NCI-H146 treated with DMSO at 0.1 percent for 48 hours (cell line): ENCODE data around the gene NRN1.
"Not testable (repeated sequence)": the region's sequence is repeated elsewhere in the genome, so short reads cannot be mapped to it uniquely, and the experiment has no call there.

Experiments used
- DNase-seq: peaks from one replicate; lab custom pipeline; 2025; ENCODE audit not compliant: unreplicated experiment; lab: John Stamatoyannopoulos, UW

NRN1 gene, protein sequence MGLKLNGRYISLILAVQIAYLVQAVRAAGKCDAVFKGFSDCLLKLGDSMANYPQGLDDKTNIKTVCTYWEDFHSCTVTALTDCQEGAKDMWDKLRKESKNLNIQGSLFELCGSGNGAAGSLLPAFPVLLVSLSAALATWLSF

DNA sequence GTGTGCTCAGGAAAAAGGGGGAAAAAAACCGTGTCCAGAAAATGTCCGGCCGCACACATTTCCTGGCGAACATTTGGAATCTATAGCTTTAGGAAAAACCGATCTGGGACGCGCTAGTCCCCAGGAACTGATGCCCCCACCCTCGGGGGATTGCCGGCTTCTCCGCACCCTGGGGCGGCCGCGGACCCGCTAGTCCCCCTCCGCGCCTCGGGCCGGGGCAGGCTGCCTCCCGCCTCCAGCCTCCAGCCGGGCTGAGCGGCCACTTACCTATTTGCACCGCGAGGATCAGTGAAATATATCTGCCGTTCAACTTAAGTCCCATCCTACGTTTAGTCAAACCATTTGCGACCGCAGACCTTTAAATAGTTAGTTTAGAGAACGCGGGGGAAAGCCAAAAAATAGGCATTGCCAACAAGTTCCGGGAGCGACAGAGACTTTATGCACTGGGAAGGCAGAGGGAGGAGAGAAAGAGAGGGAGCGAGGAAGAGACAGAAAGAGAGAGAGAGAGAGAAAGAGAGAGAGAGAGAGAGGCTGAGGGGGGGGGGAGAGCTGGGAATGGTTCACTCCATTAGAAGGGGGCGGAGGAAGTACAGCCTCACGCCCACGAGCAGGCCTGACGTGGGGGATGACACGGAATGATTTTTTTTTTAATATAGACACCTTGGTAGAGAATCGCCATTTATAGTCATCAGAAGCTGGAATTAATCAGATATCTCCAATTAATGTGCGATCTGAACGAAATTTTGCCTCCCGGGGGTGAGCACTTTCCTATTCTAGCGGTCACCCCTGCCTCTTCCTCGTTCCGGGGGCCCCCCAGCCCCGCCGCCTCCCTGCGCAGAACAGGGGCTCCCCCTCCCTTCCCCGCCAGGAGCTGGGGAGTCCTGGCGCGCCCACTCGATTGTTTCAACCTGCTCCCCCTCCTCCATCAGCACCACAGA, at the start of gene NRN1:
Gene NRN1, minus strand, starts transcription at position 498 of the 938 bp plus-strand sequence. Its CDS starts 176 bp downstream, at position 322.
- no peak for DNase-seq

DNA sequence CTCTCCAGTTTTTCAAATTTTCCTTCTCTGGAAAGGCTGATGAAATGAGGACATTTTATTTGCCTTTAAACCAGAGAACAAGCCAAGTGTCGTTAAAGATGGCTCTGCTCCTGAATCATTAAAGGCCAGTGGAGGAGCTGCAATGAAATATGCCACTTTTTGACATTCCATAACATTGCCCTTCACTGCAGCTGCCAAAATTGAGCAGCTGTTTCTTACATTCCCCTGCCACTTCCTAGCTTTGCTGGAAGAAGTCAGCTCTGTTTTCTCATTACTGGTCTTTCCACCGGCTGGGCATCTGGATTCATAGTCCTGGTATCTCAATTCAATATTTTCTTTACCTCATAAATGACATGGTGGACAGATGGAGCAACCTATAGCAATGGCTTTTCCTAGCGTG, 45.5 kb upstream of the NRN1 start:
- DNase-seq, result no peak

DNA sequence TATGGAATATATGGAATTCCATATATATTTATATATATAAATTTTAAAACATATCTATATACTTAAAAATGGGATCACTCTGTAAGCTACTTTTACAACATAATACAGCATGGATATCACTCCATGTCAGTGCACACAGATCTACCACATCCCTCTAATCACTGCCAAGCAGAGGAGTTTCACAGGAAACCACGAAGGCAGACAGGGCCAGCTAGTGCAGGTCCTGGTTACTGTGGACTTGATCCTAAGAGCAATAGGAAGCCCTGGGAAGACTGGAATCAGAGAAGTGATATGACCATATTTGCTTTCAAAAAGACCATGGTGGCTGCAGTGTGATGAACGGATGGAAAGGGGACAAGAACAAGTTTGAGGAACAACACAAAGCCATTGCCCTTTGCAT, 40.0 kb upstream of the NRN1 start:
- DNase-seq, result no peak

DNA sequence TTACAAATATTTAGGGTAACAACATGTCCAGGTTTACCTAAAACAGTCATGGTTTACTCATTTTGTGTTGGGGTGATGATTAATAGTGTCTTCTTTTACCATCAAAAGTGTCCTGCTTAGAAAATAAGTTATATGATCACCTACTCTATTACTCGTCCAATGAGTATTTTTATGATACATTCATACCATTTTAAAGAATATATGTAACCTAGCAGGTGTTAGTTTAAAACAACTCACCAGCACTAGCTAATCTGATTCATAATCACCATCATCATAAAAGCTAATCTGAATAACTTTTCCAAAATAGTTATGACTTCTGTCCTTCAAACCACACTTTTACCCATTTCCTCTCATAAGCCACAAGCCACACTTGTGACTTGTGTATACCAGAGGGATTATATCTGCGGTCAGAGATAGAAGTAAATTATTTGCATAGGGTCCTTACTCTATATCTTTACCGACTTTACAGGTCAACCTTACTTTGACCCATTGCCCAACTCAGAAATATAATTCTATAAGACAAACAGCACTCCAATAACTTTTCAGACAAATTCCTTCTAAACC, 33.3 kb upstream of the NRN1 start:
- DNase-seq, result no peak

DNA sequence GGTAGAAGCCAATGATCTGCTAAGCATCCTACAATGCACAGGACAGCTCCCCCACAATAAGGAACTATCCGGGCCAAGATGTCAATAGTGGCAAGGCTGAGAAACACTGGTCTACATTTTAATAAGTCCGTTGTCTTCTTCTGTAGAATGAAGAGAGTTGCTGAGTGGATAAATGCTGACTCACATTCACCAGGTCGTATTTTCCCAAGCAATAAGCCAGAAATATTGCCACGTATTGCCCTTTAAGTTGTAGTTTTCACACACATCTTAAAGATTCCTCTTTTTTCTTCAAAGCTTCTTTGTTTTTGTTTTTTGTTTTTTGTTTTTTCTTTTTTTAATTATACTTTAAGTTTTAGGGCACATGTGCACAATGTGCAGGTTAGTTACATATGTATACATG, 30.5 kb upstream of the NRN1 start:
- DNase-seq, result no peak

DNA sequence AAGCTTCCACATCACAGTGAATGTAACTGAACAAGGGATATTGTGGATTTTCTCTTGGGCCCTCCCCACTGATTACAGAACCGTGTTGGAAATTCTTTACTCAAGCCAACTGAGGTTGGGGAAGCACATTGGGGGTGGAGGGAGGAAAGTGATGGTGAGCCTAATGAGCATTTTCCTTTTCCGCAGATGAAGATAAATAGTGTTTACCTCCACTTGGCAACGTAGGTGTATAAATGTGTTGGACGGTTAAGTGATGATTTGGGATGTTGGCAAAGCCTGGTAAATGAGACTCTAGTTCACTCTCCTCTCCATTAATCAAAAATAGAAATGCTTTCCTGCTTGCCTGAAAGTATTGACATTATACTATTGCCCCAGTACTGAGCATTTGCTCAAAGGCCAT, 27.1 kb upstream of the NRN1 start:
- no peak for DNase-seq

DNA sequence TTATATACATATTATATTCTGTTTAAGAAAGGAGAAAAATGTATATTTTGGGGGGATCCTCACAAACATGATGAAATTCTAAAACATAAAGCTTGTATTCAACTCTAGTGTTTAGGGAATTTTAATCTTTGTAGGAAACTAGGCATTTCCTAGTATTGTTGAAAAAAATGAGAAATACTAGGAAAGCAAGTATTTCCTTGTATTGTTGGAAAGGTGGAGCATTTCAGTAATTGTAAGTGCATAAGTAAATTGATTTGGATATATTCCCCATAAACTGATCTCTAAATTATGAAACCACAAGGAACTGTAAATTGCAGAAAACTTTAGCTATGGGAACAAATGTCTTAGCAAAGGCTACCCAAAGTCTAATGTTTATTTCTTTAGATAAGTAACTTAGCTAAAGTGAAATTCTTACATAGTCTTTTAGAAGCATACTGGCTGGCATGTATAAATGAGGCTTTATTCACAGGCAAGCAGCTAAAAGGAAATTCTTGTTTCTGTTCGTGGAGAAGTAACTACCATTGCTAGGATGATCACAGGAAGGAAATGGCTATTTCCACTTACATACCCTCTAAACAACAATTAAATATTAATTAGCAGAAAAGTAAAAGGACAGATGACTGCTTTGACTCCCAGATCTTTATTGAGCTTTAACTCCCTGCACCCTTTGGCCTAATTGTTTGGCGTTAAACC, 19.9 kb upstream of the NRN1 start:
- DNase-seq, result no peak

DNA sequence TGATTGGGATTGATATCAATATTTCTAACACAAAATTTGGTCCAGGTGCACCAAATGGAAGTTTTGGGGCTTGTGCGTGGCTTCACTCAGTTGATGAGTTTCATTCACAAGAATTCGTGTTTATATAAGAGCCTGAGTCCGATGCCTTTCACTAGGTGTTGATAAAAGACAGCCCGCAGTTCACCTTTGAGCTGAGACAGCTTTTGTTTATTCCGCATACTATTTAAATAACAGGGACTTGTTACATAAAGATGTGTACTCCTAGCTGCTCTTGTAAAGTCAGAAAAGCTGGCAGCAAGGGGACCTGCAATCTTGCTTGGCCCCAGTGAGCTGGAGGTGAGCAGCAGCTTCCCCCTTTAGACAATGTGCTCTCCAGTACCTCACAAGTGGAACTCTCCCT, 19.0 kb upstream of the NRN1 start:
- no peak for DNase-seq

DNA sequence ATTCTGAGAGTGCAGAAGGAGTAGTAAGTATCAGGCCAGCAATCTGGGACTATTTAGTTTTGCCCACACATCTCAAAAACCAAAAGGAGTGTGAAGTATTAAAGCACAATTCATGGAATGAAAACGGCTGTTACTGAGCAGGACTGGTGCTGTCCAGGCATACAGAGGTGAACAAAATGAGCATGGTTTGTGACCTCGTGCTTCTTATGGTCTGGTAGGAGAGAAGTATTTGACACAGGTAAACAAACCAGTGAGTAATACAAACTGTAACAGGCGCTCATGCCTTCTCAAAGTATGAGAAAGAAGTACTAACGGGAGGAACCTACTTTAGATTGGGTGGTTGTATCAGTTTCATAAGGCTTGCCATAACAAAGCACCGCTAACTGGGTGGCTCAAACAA, 17.5 kb upstream of the NRN1 start:
- no peak for DNase-seq

DNA sequence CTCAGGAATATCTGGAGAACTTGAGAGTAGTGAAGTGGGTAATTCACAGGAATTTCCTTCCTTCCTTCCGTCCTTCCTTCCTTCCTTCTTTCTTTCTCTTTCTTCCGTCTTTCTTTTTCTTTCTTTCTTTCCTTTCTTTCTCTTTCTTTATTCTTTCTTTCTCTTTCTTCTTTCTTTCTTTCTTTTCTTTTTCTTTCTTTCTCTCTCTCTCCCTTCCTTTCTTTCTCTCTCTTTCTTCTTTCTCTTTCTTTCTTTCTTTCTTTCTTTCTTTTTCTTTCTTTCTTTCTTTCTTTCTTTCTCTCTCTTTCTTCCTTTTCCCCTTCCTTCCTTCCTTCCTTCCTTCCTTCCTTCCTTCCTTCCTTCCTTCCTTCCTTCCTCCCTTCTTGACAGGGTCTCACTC, 16.1 kb upstream of the NRN1 start:
- not testable (repeated sequence) for DNase-seq

DNA sequence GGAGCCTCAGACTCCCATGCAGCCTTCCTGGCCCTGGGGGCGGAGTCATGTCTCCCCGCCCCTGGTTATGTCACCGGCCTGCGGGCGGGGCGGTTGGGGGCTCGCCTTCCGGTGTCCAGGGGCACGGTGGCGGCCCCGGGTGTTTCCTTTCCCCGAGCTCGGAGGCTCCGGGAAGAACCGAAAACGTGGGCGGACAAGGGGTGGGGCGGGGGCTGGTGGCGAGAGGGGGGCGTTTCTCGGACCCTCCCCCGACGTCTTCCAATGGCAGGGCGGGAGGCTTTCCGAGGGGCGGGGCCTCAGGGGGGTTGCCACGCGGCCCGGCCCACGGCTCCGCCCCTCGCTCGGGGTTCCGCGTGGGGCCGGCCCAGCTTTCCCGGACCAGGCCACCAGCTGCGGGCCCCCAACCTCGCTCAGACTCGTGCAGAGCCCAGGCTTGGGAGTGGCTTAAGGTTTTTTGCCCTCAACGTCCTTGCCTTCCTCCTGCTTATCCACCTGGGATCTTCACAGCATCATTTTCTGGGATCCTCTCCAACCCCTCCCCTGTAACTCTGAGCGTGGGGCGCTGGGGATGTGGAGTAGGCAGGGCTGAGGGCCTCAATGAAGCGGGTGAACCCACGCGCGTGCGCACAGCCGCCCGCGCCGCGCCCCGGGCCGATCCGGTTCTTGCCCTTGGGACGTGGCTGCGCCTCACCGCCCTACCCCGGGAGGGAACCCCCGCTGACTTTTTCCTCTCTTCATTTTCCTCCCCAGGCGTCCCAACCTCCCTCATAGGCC, 2.1 kb upstream of the NRN1 start:
- DNase-seq, result no peak

DNA sequence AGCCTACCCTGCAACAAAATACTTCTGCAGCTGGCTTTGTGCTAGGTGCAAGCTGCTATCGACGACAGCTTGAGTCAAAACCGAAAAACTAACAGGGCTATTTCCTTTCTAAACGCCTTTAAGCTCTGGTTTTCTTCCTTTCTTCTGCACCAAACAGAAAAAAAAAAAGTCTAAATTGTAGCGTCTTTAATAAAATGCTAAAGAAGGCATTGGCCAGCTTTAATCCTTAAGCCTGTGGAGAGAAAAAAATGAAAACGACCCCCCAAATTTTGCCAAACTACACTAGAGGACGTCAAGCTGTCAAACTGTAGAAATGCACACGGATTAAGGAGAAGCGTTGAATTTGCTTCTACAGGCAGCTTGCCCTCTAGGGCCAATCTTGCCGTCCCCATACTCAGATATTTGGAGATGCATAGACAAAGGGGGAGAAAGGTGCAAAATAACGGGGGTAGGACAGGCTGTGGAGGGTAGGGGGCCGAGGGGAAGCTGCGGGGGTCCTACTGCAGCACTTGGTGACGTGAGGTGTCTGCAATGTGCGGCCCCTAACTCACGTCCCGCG, 1.4 kb upstream of the NRN1 start:
- DNase-seq, result no peak

DNA sequence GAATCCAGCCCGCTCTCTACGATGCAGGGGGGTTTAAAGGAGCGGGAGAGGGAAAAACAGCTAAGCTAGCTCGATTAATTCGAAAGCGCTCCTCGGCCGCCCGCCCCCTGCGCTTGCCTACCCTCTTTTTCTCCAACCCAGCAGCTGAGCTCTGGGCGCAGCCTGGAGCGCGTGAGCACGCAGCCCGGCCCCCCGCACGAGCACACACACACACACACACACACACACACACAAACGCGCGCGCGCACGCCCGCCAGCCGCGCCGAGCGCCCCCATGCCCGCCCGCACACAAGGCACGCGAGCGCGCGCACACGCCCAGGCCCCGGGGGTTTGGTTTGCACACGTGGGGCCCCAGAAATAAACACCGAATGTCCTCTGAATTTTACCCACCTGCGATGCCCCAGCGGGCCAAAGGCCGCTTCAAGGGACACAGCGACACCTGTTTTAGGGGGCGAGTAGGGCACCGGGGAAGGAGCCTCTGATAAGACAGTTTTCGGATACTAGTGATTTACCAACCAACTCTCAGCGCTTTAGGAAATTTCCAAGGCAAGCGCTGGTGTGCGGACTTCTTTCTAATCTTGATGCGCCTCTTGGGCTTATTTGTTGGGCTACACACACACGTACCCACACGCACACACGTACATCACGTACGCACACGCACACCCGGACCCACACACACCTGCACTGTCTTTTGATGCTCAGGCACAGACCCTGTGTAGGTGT, 802 bp upstream of the NRN1 start:
- no peak for DNase-seq

DNA sequence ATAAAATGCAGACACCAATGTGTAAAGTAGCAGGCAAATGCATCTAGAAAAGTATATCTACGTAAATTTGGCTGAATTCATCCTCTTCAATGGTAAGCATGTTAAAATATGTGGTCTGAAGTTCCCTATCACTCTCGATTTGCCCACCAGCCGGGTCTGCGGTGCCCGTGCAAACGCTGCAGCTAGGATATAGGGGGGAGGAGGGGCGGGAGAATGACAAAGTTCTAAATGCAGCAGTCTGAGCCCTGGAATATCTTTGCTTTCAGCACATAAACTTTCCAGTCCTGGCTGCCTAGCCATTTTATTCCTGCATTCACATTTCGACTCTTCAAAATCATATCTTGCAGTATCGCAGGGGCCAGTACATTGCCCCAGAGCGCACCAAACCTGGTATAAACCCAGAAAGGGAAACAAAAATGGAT, 708 bp downstream of the NRN1 start:
- DNase-seq, result no peak

DNA sequence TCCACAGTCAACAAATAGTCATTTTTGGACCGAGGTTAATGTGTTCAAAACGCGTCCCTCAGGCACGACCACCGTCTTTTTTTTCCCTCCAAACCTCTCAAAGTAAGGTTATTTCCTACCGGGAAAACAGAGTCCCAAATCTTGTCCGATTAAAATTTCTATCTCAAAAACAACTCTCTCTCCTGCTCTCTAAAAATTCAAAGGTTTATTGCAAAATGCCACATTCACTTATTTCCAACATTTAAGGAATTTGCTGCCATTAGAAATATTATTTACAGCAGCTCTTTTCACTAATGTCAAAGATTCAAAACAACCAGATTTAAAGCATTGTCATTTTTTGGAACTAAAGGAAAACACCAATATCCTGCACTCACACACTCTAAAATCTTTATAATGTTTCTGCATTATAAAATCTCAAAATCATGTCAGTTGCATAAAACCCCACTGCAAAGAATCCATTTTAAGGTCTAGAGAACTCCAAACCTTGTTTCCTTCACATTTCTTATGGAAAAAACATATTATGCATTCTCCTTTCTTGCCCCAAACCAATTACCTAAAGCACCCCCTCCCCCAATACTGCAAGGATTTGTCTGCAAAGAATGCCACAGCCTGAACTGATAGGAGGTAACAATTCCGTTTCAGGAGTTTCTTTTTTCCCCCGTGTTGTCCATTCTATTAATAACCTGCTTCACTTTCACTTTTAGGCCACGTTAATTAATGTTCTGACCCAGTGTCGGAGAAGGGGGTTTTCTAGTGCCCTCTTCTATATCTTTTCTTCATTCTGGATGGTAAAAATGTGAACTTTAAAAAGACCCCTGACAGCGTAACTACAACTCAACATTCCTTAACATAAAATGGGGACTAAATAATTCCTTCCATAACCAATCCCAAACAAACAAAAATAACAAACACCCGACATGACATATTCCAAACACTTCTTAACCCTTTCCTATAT, 1.4 kb downstream of the NRN1 start:
- no peak for DNase-seq

DNA sequence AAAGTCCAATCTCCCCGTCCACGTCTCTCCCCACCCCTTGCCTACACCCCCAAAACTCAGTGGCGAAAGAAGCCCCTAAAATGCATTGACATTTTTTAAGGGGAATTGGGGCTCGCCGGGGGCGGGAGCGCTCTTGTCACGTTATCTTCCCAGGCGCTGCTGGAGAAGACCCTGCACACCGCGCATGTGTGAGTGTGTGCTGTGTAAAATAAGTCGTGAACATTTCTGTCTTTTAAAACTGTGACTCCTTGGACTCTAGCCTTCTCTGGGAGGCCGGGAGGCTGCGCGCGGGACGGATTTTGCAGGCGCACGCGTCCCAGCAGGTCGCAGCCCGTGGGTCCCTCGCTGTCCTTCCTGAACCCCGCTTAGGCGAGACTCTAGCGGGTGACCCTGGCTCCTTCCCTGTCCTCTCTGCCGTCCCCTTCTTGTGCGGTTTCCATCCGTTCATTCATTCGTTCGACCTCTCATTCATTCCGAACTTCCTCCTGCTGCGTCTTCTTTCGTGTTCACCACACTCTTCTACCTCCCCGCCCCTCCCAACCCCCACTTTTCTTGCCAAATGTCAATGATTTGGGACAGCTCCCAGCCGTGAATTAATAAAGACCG, 2.2 kb downstream of the NRN1 start:
- DNase-seq, result no peak

DNA sequence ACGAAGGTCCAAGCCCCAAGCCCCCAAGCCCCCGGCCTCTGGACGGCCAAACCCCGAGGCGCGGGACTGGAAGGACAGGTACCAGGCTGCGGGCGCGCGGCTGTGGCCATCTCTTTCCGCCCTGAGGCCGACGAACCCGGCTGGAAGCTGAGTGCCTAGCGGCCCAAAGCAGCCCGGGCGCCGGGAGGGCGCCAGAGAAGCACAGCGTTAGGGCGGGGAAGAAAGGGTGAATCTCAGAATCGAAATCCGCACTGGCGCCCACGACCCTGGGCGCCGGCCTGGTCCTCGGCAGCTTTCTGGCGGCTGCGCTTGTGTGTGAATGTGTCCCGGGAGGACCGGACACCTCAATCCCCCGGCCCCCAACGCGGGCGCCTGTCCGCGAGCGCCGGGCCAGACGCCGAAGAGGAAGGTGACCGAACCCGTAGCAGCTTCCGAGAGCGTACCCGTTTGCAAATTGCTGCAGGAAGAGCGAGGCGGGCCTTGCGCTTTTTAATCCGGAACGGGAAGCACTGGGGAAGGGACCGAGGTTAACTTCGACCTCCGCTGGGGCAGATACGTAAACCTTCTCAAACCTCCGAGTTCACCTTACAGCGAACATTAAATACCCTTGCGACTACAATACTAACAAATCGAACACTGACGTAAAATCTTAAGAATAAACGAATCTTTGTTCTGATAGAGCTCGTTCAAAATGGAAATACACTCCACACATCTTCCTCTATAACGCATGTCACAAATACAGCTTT, 2.9 kb downstream of the NRN1 start:
- DNase-seq, result no peak
